AG04450 (cell line): Measurements from ENCODE around the gene COX7A1. TPM values are rescaled to one million over a fixed set of nuclear protein-coding genes. Genes with fewer than 3 reads are reported as not detected.
"Not testable (repeated sequence)": the region's sequence is repeated elsewhere in the genome, so short reads cannot be mapped to it uniquely, and the experiment has no call there.

Experiments used
- CTCF ChIA-PET: fragments of 300-600, 350-600 bp; formaldehyde crosslinking; extraction: SDS; loops from one replicate; lab custom pipeline; 2022; ENCODE audit warnings: antibody characterized with exemption, inconsistent platforms; lab: Charles Lee
- POLR2A ChIA-PET: fragments of 350-600 bp; formaldehyde crosslinking; extraction: SDS; loops from one replicate; lab custom pipeline; 2021; ENCODE audit warnings: antibody characterized with exemption, inconsistent platforms; lab: Yijun Ruan, JAX
- DNase-seq: peaks from one replicate; pipeline ENCODE4 v3.0.0-alpha.2; 2011; ENCODE audit warnings: low read depth, low spot score
- H3K27ac ChIP-seq: one replicate; pipeline ENCODE4 v1.5.1; 2012; ENCODE audit warnings: low read depth, low read length, control low read depth
- H3K27me3 ChIP-seq: one replicate; pipeline ENCODE4 v1.6.0; 2012; ENCODE audit warnings: low read length; ENCODE audit not compliant: control insufficient read depth, insufficient read depth
- H3K4me3 ChIP-seq: 2 replicates; pipeline ENCODE4 v1.5.1; 2011; ENCODE audit warnings: mild to moderate bottlenecking, low read depth, low read length, control low read depth
- H3K9me3 ChIP-seq: 2 replicates; pipeline ENCODE4 v1.5.1; 2012; ENCODE audit warnings: low read length; ENCODE audit not compliant: control insufficient read depth, insufficient read depth
- CTCF ChIP-seq: IDR thresholded peaks from 2 replicates; pipeline ENCODE4 v1.5.1; 2011; ENCODE audit warnings: low read depth, low read length, control low read depth, inconsistent platforms
- polyA plus RNA-seq: library from polyadenylated mRNA; depleted of rRNA; stranded (reverse); fragments of >200 nt; gene quantifications from 2 replicates; pipeline ENCODE4 v1.2.3, GENCODE V29; 2011

The COX7A1 gene
- polyA plus RNA-seq, 1 experiment: 15.0 TPM

- CTCF ChIA-PET: no interaction called here
- H3K27ac ChIP-seq: no peak overlapping the region
Measured at GRCh38 chr19:36183245-36183628, 31.0 kb upstream of the COX7A1 start.

GRCh38 chr19:36182612-36183244 is 30.5 kb upstream of the COX7A1 start:
- no peak overlapping the region for H3K4me3 ChIP-seq
- no peak for TF ChIP-seq CTCF
- no peak for DNase-seq
- ChIA-PET POLR2A (no interaction called here), CTCF (no interaction called here)
- no peaks in the 10 kb centered on the region for H3K27me3 ChIP-seq
- peaks cover 9% of the 10 kb centered on the region; the same call in 1 of the 2 replicates for H3K9me3 ChIP-seq
- no peak overlapping the region for H3K27ac ChIP-seq

More at GRCh38 chr19:36183245-36183628, 31.0 kb upstream of the COX7A1 start:
- no peak for TF ChIP-seq CTCF
- POLR2A ChIA-PET: no interaction called here
- H3K4me3 ChIP-seq: no peak overlapping the region
- H3K27me3 ChIP-seq: no peaks in the 10 kb centered on the region
- DNase-seq: no peak
- H3K9me3 ChIP-seq: peaks cover 9% of the 10 kb centered on the region; the same call in 1 of the 2 replicates

GRCh38 chr19:36179077-36179476 is 26.8 kb upstream of the COX7A1 start:
- H3K27ac ChIP-seq, POLR2A ChIA-PET, DNase-seq, H3K9me3 ChIP-seq, H3K4me3 ChIP-seq, H3K27me3 ChIP-seq: not testable (repeated sequence)
- CTCF ChIA-PET: interaction anchor here (1.0 kb wide), 1 partner anchor 10 kb away, joined by 3 read pairs; no protein-coding TSS in a partner anchor

GRCh38 chr19:36173846-36174245 is 21.6 kb upstream of the COX7A1 start:
- not testable (repeated sequence) for DNase-seq, H3K27ac ChIP-seq, H3K27me3 ChIP-seq, H3K9me3 ChIP-seq, H3K4me3 ChIP-seq
- ChIA-PET POLR2A (interaction anchor here (0.6 to 0.7 kb wide), 2 partner anchors 43 to 132 kb away, joined by 3 to 6 read pairs; no protein-coding TSS in a partner anchor), CTCF (interaction anchor here (2.1 kb wide), 1 partner anchor 46 kb away, joined by 10 read pairs; no protein-coding TSS in a partner anchor)

- Histone ChIP-seq H3K27ac (no peak overlapping the region), H3K4me3 (no peak overlapping the region), H3K27me3 (no peaks in the 10 kb centered on the region), H3K9me3 (no peaks in the 10 kb centered on the region)
- TF ChIP-seq CTCF: no peak
- CTCF ChIA-PET: interaction anchor here (0.6 to 2.1 kb wide), 4 partner anchors 45 to 389 kb away, joined by 3 to 10 read pairs (median 6); no protein-coding TSS in a partner anchor
- POLR2A ChIA-PET: interaction anchor here (0.6 to 0.7 kb wide), 2 partner anchors 30 to 44 kb away, joined by 4 to 11 read pairs; no protein-coding TSS in a partner anchor
- no peak for DNase-seq
Measured at GRCh38 chr19:36172852-36173251, 20.6 kb upstream of the COX7A1 start.

- no peak overlapping the region for H3K4me3 ChIP-seq
- CTCF ChIA-PET: interaction anchor here (0.8 to 5.5 kb wide), 7 partner anchors 10 to 237 kb away, joined by 3 to 52 read pairs (median 3); partner anchors contain the start of genes POLR2I and TBCB
- H3K9me3 ChIP-seq: no peaks in the 10 kb centered on the region
- POLR2A ChIA-PET: interaction anchor here (0.5 to 1.1 kb wide), 3 partner anchors 10 to 155 kb away, joined by 3 to 8 read pairs (median 3); partner anchors contain the start of gene ALKBH6
- H3K27me3 ChIP-seq: no peaks in the 10 kb centered on the region
- no peak for TF ChIP-seq CTCF
- no peak for DNase-seq
- H3K27ac ChIP-seq: no peak overlapping the region
Measured at GRCh38 chr19:36169084-36169760, 17.0 kb upstream of the COX7A1 start.
